CD14-positive monocyte (primary cell): Measurements from ENCODE around the gene PRLH. TPM values are rescaled to one million over a fixed set of nuclear protein-coding genes. Genes with fewer than 3 reads are reported as not detected.

Experiments used
- DNase-seq, 3 donors: peaks; one replicate each; pipeline ENCODE4 v3.0.0-alpha.2; 2011 to 2022
- H2AFZ ChIP-seq: 2 replicates; pipeline ENCODE4 v1.6.0; 2012; ENCODE audit warnings: mild to moderate bottlenecking, low read depth, low read length, inconsistent platforms; ENCODE audit not compliant: insufficient read depth, poor library complexity, severe bottlenecking
- H3K27ac ChIP-seq, 2 donors: 1 replicate in 1 of 2; 2 replicates in 1 of 2; pipeline ENCODE4 v1.5.1; 2012 to 2013; ENCODE audit warnings: low read length in 2 of 2, control low read depth in 1 of 2, inconsistent platforms in 1 of 2, low read depth in 1 of 2, mild to moderate bottlenecking in 1 of 2
- H3K27me3 ChIP-seq, 2 donors: one replicate each; pipeline versions ENCODE4 v1.6.0 to v1.6.1; 2011 to 2013; ENCODE audit warnings: low read length in 2 of 2; ENCODE audit not compliant: control insufficient read depth in 2 of 2, insufficient read depth in 2 of 2
- H3K36me3 ChIP-seq, 2 donors: replicated peaks in 1 of 2; 1 replicate in 1 of 2; 2 replicates in 1 of 2; pipeline versions ENCODE4 v1.5.1 to v1.6.1; 2012 to 2013; ENCODE audit warnings: low read length in 2 of 2, control low read depth in 1 of 2, inconsistent platforms in 1 of 2, mild to moderate bottlenecking in 1 of 2; ENCODE audit not compliant: insufficient read depth in 2 of 2, control insufficient read depth in 1 of 2
- H3K4me1 ChIP-seq, 2 donors: 1 replicate in 1 of 2; 2 replicates in 1 of 2; pipeline versions ENCODE4 v1.5.1 to v1.6.1; 2012 to 2013; ENCODE audit warnings: low read length in 2 of 2, control low read depth in 1 of 2, inconsistent platforms in 1 of 2, mild to moderate bottlenecking in 1 of 2, moderate library complexity in 1 of 2; ENCODE audit not compliant: insufficient read depth in 2 of 2, control insufficient read depth in 1 of 2
- H3K4me2 ChIP-seq: replicated peaks from 2 replicates; pipeline ENCODE3; 2012; ENCODE audit warnings: low read length, moderate library complexity, mild to moderate bottlenecking; ENCODE audit not compliant: poor library complexity, severe bottlenecking; ENCODE audit errors: extremely low read depth
- H3K4me3 ChIP-seq, 3 experiments: fragments of 200-600 bp in 1 of 3; sonication (generic) in 1 of 3; replicated peaks in 1 of 3; 1 replicate in 2 of 3; 2 replicates in 1 of 3; pipeline ENCODE4 v1.5.1; 2011 to 2013; ENCODE audit warnings: low read length in 3 of 3, mild to moderate bottlenecking in 3 of 3, control low read depth in 2 of 3, low read depth in 2 of 3, inconsistent platforms in 1 of 3, moderate library complexity in 1 of 3
- H3K79me2 ChIP-seq: 2 replicates; pipeline ENCODE4 v1.6.0; 2012; ENCODE audit warnings: mild to moderate bottlenecking, control low read depth, inconsistent platforms, low read length, moderate library complexity; ENCODE audit not compliant: insufficient read depth
- H3K9ac ChIP-seq: 2 replicates; pipeline ENCODE4 v1.6.0; 2017; ENCODE audit warnings: low read length, mild to moderate bottlenecking; ENCODE audit not compliant: insufficient read depth, poor library complexity, severe bottlenecking
- H3K9me3 ChIP-seq, 2 donors: replicated peaks in 1 of 2; 1 replicate in 1 of 2; 2 replicates in 1 of 2; pipeline versions ENCODE4 v1.5.1 to v1.6.1; 2012 to 2013; ENCODE audit warnings: low read length in 2 of 2, control low read depth in 1 of 2; ENCODE audit not compliant: control insufficient read depth in 1 of 2, insufficient read depth in 1 of 2
- H4K20me1 ChIP-seq: 2 replicates; pipeline ENCODE4 v1.6.0; 2012; ENCODE audit warnings: mild to moderate bottlenecking, low read length, control low read depth, moderate library complexity; ENCODE audit not compliant: insufficient read depth
- H3K27ac Mint-ChIP-seq, 7 donors: one replicate each; pipeline ENCODE4 v1.8.0; 2020; ENCODE audit warnings: mild to moderate bottlenecking in 7 of 7, mixed read lengths in 7 of 7, moderate library complexity in 6 of 7, inconsistent platforms in 2 of 7
- H3K27me3 Mint-ChIP-seq, 3 donors: one replicate each; pipeline ENCODE4 v1.8.0; 2021 to 2022; ENCODE audit warnings: low read depth in 3 of 3, mild to moderate bottlenecking in 3 of 3, mixed read lengths in 3 of 3, moderate library complexity in 3 of 3, inconsistent platforms in 1 of 3
- H3K36me3 Mint-ChIP-seq, 2 donors: one replicate each; pipeline ENCODE4 v1.8.0; 2020; ENCODE audit warnings: mixed read lengths in 2 of 2, inconsistent platforms in 1 of 2, mild to moderate bottlenecking in 1 of 2
- H3K4me1 Mint-ChIP-seq: one replicate; pipeline ENCODE4 v1.8.0; 2020; ENCODE audit warnings: mild to moderate bottlenecking, mixed read lengths
- H3K4me3 Mint-ChIP-seq, 2 donors: one replicate each; pipeline ENCODE4 v1.8.0; 2020; ENCODE audit warnings: mild to moderate bottlenecking in 2 of 2, mixed read lengths in 2 of 2, moderate library complexity in 1 of 2
- H3K9me3 Mint-ChIP-seq, 7 donors: one replicate each; pipeline ENCODE4 v1.8.0; 2020 to 2022; ENCODE audit warnings: mixed read lengths in 7 of 7, mild to moderate bottlenecking in 6 of 7, moderate library complexity in 6 of 7, inconsistent platforms in 2 of 7
- CTCF ChIP-seq: fragments of 200-600 bp; IDR thresholded peaks from one replicate; pipeline ENCODE4 v1.8.0; 2022; ENCODE audit warnings: antibody characterized with exemption, mild to moderate bottlenecking
- WGBS: methylation state at CpG from one replicate; pipeline ENCODE4 v1.1.5; 2013; ENCODE audit warnings: missing lambda C conversion rate; ENCODE audit not compliant: insufficient coverage; 5-methylcytosine and 5-hydroxymethylcytosine counted together
- intact Hi-C, 2 donors: fragments of 100-400 bp; cut with micrococcal nuclease; formaldehyde crosslinking; loops; one replicate each; pipeline versions ENCODE4 v1.15.0 to v1.15.1; 2023
- polyA plus RNA-seq, 3 donors: library from polyadenylated mRNA; depleted of rRNA in 1 of 3; unstranded in 2 of 3; stranded (reverse) in 1 of 3; fragments of 300-500 nt in 2 of 3; fragments of >200 nt in 1 of 3; fragmentation: Illumina TruSeq in 2 of 3; gene quantifications; 1 replicate in 2 of 3; 2 replicates in 1 of 3; pipeline ENCODE4 v1.2.3, GENCODE V29; 2012 to 2021

PRLH gene
- polyA plus RNA-seq, 3 donors, result not detected

GRCh38 chr2:237596520-237597195 is 30.3 kb downstream of the PRLH start:
- Histone ChIP-seq H3K27ac (no peak overlapping the region), H3K4me1 (peaks cover 5 to 12% of the 10 kb centered on the region in 2 donors), H3K4me3 (no peak overlapping the region), H3K4me2 (no peak overlapping the region), H3K36me3 (no peaks in the 10 kb centered on the region), H3K9me3 (no peaks in the 10 kb centered on the region), H4K20me1 (no peaks in the 10 kb centered on the region), H3K79me2 (no peaks in the 10 kb centered on the region), H2AFZ (no peak overlapping the region), H3K9ac (no peak overlapping the region), H3K27me3 (no peaks in the 10 kb centered on the region)
- no peak overlapping the region for H3K4me3 Mint-ChIP-seq
- H3K9me3 Mint-ChIP-seq, result no peaks in the 10 kb centered on the region
- intact Hi-C loops, result loop anchor here in 1 of 2 donors (5.0 kb wide), 1 partner anchor 151 kb away; no protein-coding TSS in a partner anchor
- no peaks in the 10 kb centered on the region for H3K36me3 Mint-ChIP-seq
- peaks cover 5 to 14% (median 6%) of the 10 kb centered on the region in 3 donors for H3K27me3 Mint-ChIP-seq
- no peak for TF ChIP-seq CTCF
- peak overlapping the region in 3 of 7 donors; percentile 54 to 76 (median 61) for H3K27ac Mint-ChIP-seq
- H3K4me1 Mint-ChIP-seq, result peaks cover 23% of the 10 kb centered on the region
- 79% methylated on average over 12 of the region's 13 CpGs for WGBS
- DNase-seq, result no peak

GRCh38 chr2:237597196-237598145 is 31.1 kb downstream of the PRLH start:
- Histone ChIP-seq H3K4me2 (no peak overlapping the region), H3K27me3 (no peaks in the 10 kb centered on the region), H3K79me2 (no peaks in the 10 kb centered on the region), H3K36me3 (no peaks in the 10 kb centered on the region), H3K4me1 (peaks cover 4 to 9% of the 10 kb centered on the region in 2 donors), H3K9me3 (no peaks in the 10 kb centered on the region), H3K9ac (no peak overlapping the region), H4K20me1 (no peaks in the 10 kb centered on the region), H2AFZ (no peak overlapping the region), H3K4me3 (no peak overlapping the region), H3K27ac (no peak overlapping the region)
- peaks cover 21% of the 10 kb centered on the region for H3K4me1 Mint-ChIP-seq
- H3K9me3 Mint-ChIP-seq, result no peaks in the 10 kb centered on the region
- TF ChIP-seq CTCF, result no peak
- no peak for DNase-seq
- intact Hi-C loops, result loop anchor here in 1 of 2 donors (5.0 kb wide), 1 partner anchor 150 kb away; no protein-coding TSS in a partner anchor
- no peak overlapping the region for H3K4me3 Mint-ChIP-seq
- H3K27me3 Mint-ChIP-seq, result peaks cover 6 to 14% (median 9%) of the 10 kb centered on the region in 3 donors
- no peaks in the 10 kb centered on the region for H3K36me3 Mint-ChIP-seq
- whole genome bisulfite sequencing, result 89% methylated on average over 25 of the region's 29 CpGs
- peak overlapping the region in 2 of 7 donors; percentile 46 to 68 for H3K27ac Mint-ChIP-seq
